Stimulated activated CD8-positive, alpha-beta memory T cell treated with anti-CD3 and anti-CD28 coated beads, Interleukin-2, amount 100 ng/mL, for 1 hour (primary cell): Measurements from ENCODE around the gene OAS2.
"Not testable (repeated sequence)": the region's sequence is repeated elsewhere in the genome, so short reads cannot be mapped to it uniquely, and the experiment has no call there.

Experiments used
- DNase-seq, 2 donors: peaks; one replicate each; pipeline ENCODE4 v3.0.0-alpha.2; 2020; ENCODE audit warnings: low read depth in 2 of 2

The OAS2 gene

GRCh38 chr12:112950701-112951100 is 27.6 kb upstream of the OAS2 start:
- DNase-seq = no peak

- DNase-seq = not testable (repeated sequence)
Observed at GRCh38 chr12:112957125-112957524, 21.2 kb upstream of the OAS2 start.

- DNase-seq = no peak
Observed at GRCh38 chr12:112961074-112961473, 17.2 kb upstream of the OAS2 start.

- no peak for DNase-seq
Observed at GRCh38 chr12:112961536-112961935, 16.8 kb upstream of the OAS2 start.

- no peak for DNase-seq
Observed at GRCh38 chr12:112962561-112962960, 15.8 kb upstream of the OAS2 start.

GRCh38 chr12:112963227-112963861 is 15.0 kb upstream of the OAS2 start:
- no peak for DNase-seq

- no peak for DNase-seq
Observed at GRCh38 chr12:112964067-112964670, 14.2 kb upstream of the OAS2 start.

GRCh38 chr12:112964915-112965314 is 13.4 kb upstream of the OAS2 start:
- no peak for DNase-seq

- no peak for DNase-seq
Observed at GRCh38 chr12:112965643-112966042, 12.7 kb upstream of the OAS2 start.

GRCh38 chr12:112967306-112967705 is 11.0 kb upstream of the OAS2 start:
- no peak for DNase-seq

- no peak for DNase-seq
Observed at GRCh38 chr12:112967858-112968257, 10.5 kb upstream of the OAS2 start.

- DNase-seq = no peak
Observed at GRCh38 chr12:112969547-112970306, 8.6 kb upstream of the OAS2 start.

GRCh38 chr12:112970391-112970790 is 7.9 kb upstream of the OAS2 start:
- DNase-seq = no peak

GRCh38 chr12:112971248-112971647 is 7.1 kb upstream of the OAS2 start:
- DNase-seq = no peak

- no peak for DNase-seq
Observed at GRCh38 chr12:112973011-112973735, 5.1 kb upstream of the OAS2 start.

GRCh38 chr12:112973818-112974231 is 4.5 kb upstream of the OAS2 start:
- DNase-seq = no peak

GRCh38 chr12:112974904-112975303 is 3.4 kb upstream of the OAS2 start:
- no peak for DNase-seq

- DNase-seq = no peak
Observed at GRCh38 chr12:112977139-112977538, 1.2 kb upstream of the OAS2 start.

- no peak for DNase-seq
Observed at GRCh38 chr12:112977641-112978040, 678 bp upstream of the OAS2 start.

- DNase-seq = peak in 1 of 2 donors; percentile 21
Observed at GRCh38 chr12:112979041-112979680, 842 bp downstream of the OAS2 start.

- no peak for DNase-seq
Observed at GRCh38 chr12:112980491-112981158, 2.3 kb downstream of the OAS2 start.
